Naive thymus-derived CD8-positive, alpha-beta T cell (primary cell): Measurements from ENCODE around the gene TMEM37. TPM values are rescaled to one million over a fixed set of nuclear protein-coding genes. Genes with fewer than 3 reads are reported as not detected.
A peak's percentile ranks its signal among the peaks of the same experiment; 100 is the strongest.

Source experiments
- ATAC-seq, 2 donors: fragments of 150-1000 bp; cut with Tn5 transposase in 1 of 2; sonication (Bioruptor Pico), chemical (Tn5 transposase) in 1 of 2; 1 replicate in 1 of 2; 2 replicates in 1 of 2; pipeline ENCODE4 v1.10.0; 2021; ENCODE audit warnings: mild to moderate bottlenecking in 2 of 2, moderate library complexity in 2 of 2
- POLR2A ChIA-PET: fragments of 350-600 bp; sonication (Branson Sonifier 250); formaldehyde crosslinking; loops from one replicate; lab custom pipeline; 2021; ENCODE audit warnings: antibody characterized with exemption; lab: Charles Lee
- DNase-seq, 10 donors: peaks; one replicate each; pipeline versions ENCODE4 v3.0.0 to v3.0.0-alpha.2; 2020 to 2022
- H3K27ac Mint-ChIP-seq, 10 donors: one replicate each; pipeline ENCODE4 v1.8.0; 2020 to 2022; ENCODE audit warnings: mild to moderate bottlenecking in 10 of 10, mixed read lengths in 10 of 10, moderate library complexity in 4 of 10, inconsistent platforms in 1 of 10
- H3K27me3 Mint-ChIP-seq, 5 donors: one replicate each; pipeline ENCODE4 v1.8.0; 2021 to 2022; ENCODE audit warnings: mixed read lengths in 5 of 5
- H3K36me3 Mint-ChIP-seq, 3 donors: one replicate each; pipeline ENCODE4 v1.8.0; 2020 to 2022; ENCODE audit warnings: mixed read lengths in 3 of 3, mild to moderate bottlenecking in 2 of 3, inconsistent platforms in 1 of 3
- H3K4me1 Mint-ChIP-seq, 4 donors: one replicate each; pipeline ENCODE4 v1.8.0; 2021 to 2022; ENCODE audit warnings: mixed read lengths in 4 of 4
- H3K4me3 Mint-ChIP-seq, 10 donors: one replicate each; pipeline ENCODE4 v1.8.0; 2020 to 2022; ENCODE audit warnings: mild to moderate bottlenecking in 10 of 10, mixed read lengths in 10 of 10, moderate library complexity in 6 of 10, inconsistent platforms in 1 of 10
- H3K9me3 Mint-ChIP-seq, 9 donors: one replicate each; pipeline ENCODE4 v1.8.0; 2020 to 2022; ENCODE audit warnings: mixed read lengths in 9 of 9, mild to moderate bottlenecking in 3 of 9, inconsistent platforms in 1 of 9, moderate library complexity in 1 of 9
- polyA plus RNA-seq, 3 donors: library from polyadenylated mRNA; unstranded; fragments of 300-500 nt; fragmentation: Illumina TruSeq; gene quantifications; one replicate each; pipeline ENCODE4 v1.2.3, GENCODE V29; 2021
- total RNA-seq, 8 experiments: library from RNA in 2 of 8; stranded (reverse) in 2 of 8; gene quantifications; one replicate each; pipeline ENCODE4 v1.2.3 and lab custom pipeline; 2021 to 2026

Gene TMEM37
- total and polyA plus RNA-seq, 5 experiments from 2014 or later, result 0.36 TPM; not detected in 4

- POLR2A ChIA-PET, result no interaction called here
Observed at GRCh38 chr2:119438726-119439284, 7.2 kb downstream of the TMEM37 start.

GRCh38 chr2:119439574-119440500 lies 8.2 kb downstream of the TMEM37 start:
- H3K4me3 Mint-ChIP-seq, result no peak overlapping the region
- H3K27me3 Mint-ChIP-seq, result peaks cover 0 to 18% (median 8%) of the 10 kb centered on the region in 5 donors
- POLR2A ChIA-PET, result no interaction called here
- DNase-seq (peak in 1 of 10 donors; percentile 45), ATAC-seq (no peak)
- H3K4me1 Mint-ChIP-seq, result no peaks in the 10 kb centered on the region
- peaks cover 0 to 1% (median 0%) of the 10 kb centered on the region in 9 donors for H3K9me3 Mint-ChIP-seq
- peak overlapping the region in 2 of 10 donors; percentile 57 for H3K27ac Mint-ChIP-seq
- H3K36me3 Mint-ChIP-seq, result no peaks in the 10 kb centered on the region

More at GRCh38 chr2:119438726-119439284, 7.2 kb downstream of the TMEM37 start:
- Mint-ChIP-seq H3K36me3 (no peaks in the 10 kb centered on the region), H3K27ac (no peak overlapping the region), H3K4me1 (no peaks in the 10 kb centered on the region), H3K9me3 (peaks cover 0 to 1% (median 0%) of the 10 kb centered on the region in 9 donors), H3K4me3 (no peak overlapping the region), H3K27me3 (peaks cover 0 to 24% (median 15%) of the 10 kb centered on the region in 5 donors)
- ATAC-seq (no peak), DNase-seq (peak in 1 of 10 donors; percentile 19)

GRCh38 chr2:119440501-119440870 lies 8.8 kb downstream of the TMEM37 start:
- Mint-ChIP-seq H3K27me3 (peaks cover 0 to 16% (median 5%) of the 10 kb centered on the region in 5 donors), H3K36me3 (no peaks in the 10 kb centered on the region), H3K4me1 (no peaks in the 10 kb centered on the region), H3K27ac (peak overlapping the region in 1 of 10 donors; percentile 18), H3K9me3 (peaks cover 0 to 1% (median 0%) of the 10 kb centered on the region in 9 donors), H3K4me3 (no peak overlapping the region)
- no peak for ATAC-seq
- peak in 1 of 10 donors; percentile 9 for DNase-seq
- POLR2A ChIA-PET, result no interaction called here

- H3K27me3 Mint-ChIP-seq, result peaks cover 0 to 12% (median 2%) of the 10 kb centered on the region in 5 donors
- DNase-seq (peak in 1 of 10 donors; percentile 28), ATAC-seq (no peak)
- H3K4me1 Mint-ChIP-seq, result no peaks in the 10 kb centered on the region
- H3K9me3 Mint-ChIP-seq, result peaks cover 0 to 1% (median 0%) of the 10 kb centered on the region in 9 donors
- POLR2A ChIA-PET, result no interaction called here
- H3K4me3 Mint-ChIP-seq, result no peak overlapping the region
- H3K27ac Mint-ChIP-seq, result no peak overlapping the region
- no peaks in the 10 kb centered on the region for H3K36me3 Mint-ChIP-seq
Observed at GRCh38 chr2:119440873-119441272, 9.2 kb downstream of the TMEM37 start.

- H3K36me3 Mint-ChIP-seq, result no peaks in the 10 kb centered on the region
- POLR2A ChIA-PET, result no interaction called here
- ATAC-seq, result no peak
- H3K9me3 Mint-ChIP-seq, result no peaks in the 10 kb centered on the region
- peak overlapping the region in 1 of 10 donors; percentile 3 for H3K27ac Mint-ChIP-seq
- H3K4me3 Mint-ChIP-seq, result no peak overlapping the region
- peaks cover 1 to 10% (median 3%) of the 10 kb centered on the region in 5 donors for H3K27me3 Mint-ChIP-seq
- no peaks in the 10 kb centered on the region for H3K4me1 Mint-ChIP-seq
- DNase-seq, result peak in 1 of 10 donors; percentile 55
Observed at GRCh38 chr2:119441376-119442225, 9.9 kb downstream of the TMEM37 start.

- Mint-ChIP-seq H3K4me1 (no peaks in the 10 kb centered on the region), H3K9me3 (no peaks in the 10 kb centered on the region), H3K4me3 (no peak overlapping the region), H3K27me3 (peaks cover 1 to 15% (median 7%) of the 10 kb centered on the region in 5 donors), H3K36me3 (no peaks in the 10 kb centered on the region), H3K27ac (no peak overlapping the region)
- DNase-seq (peak in 1 of 10 donors; percentile 38), ATAC-seq (no peak)
- POLR2A ChIA-PET, result no interaction called here
Observed at GRCh38 chr2:119442226-119442619, 10.6 kb downstream of the TMEM37 start.

GRCh38 chr2:119442850-119443249 lies 11.2 kb downstream of the TMEM37 start:
- peak in 1 of 10 donors; percentile 31 for DNase-seq
- H3K9me3 Mint-ChIP-seq, result no peaks in the 10 kb centered on the region
- POLR2A ChIA-PET, result no interaction called here
- peaks cover 1 to 15% (median 7%) of the 10 kb centered on the region in 5 donors for H3K27me3 Mint-ChIP-seq
- no peak overlapping the region for H3K4me3 Mint-ChIP-seq
- H3K36me3 Mint-ChIP-seq, result no peaks in the 10 kb centered on the region
- ATAC-seq, result no peak
- no peak overlapping the region for H3K27ac Mint-ChIP-seq
- H3K4me1 Mint-ChIP-seq, result no peaks in the 10 kb centered on the region

GRCh38 chr2:119446037-119446436 lies 14.4 kb downstream of the TMEM37 start:
- no peaks in the 10 kb centered on the region for H3K4me1 Mint-ChIP-seq
- H3K4me3 Mint-ChIP-seq, result no peak overlapping the region
- POLR2A ChIA-PET, result no interaction called here
- no peak overlapping the region for H3K27ac Mint-ChIP-seq
- H3K27me3 Mint-ChIP-seq, result peaks cover 9 to 38% (median 14%) of the 10 kb centered on the region in 5 donors
- ATAC-seq, result no peak
- DNase-seq, result no peak
- H3K36me3 Mint-ChIP-seq, result no peaks in the 10 kb centered on the region
- no peaks in the 10 kb centered on the region for H3K9me3 Mint-ChIP-seq

GRCh38 chr2:119448427-119449141 lies 16.9 kb downstream of the TMEM37 start:
- Mint-ChIP-seq H3K36me3 (no peaks in the 10 kb centered on the region), H3K27me3 (peaks cover 12 to 62% (median 27%) of the 10 kb centered on the region in 5 donors), H3K4me3 (no peak overlapping the region), H3K9me3 (no peaks in the 10 kb centered on the region), H3K27ac (no peak overlapping the region), H3K4me1 (no peaks in the 10 kb centered on the region)
- ATAC-seq (no peak), DNase-seq (peak in 1 of 10 donors; percentile 24)
- POLR2A ChIA-PET, result no interaction called here

GRCh38 chr2:119449521-119449920 lies 17.9 kb downstream of the TMEM37 start:
- Mint-ChIP-seq H3K9me3 (no peaks in the 10 kb centered on the region), H3K36me3 (no peaks in the 10 kb centered on the region), H3K4me1 (no peaks in the 10 kb centered on the region), H3K4me3 (no peak overlapping the region), H3K27ac (no peak overlapping the region), H3K27me3 (peaks cover 12 to 63% (median 27%) of the 10 kb centered on the region in 5 donors)
- peak in 1 of 10 donors; percentile 22 for DNase-seq
- POLR2A ChIA-PET, result no interaction called here
- ATAC-seq, result no peak

- H3K36me3 Mint-ChIP-seq, result no peaks in the 10 kb centered on the region
- no peaks in the 10 kb centered on the region for H3K4me1 Mint-ChIP-seq
- POLR2A ChIA-PET, result no interaction called here
- no peak overlapping the region for H3K27ac Mint-ChIP-seq
- H3K27me3 Mint-ChIP-seq, result peaks cover 19 to 61% (median 29%) of the 10 kb centered on the region in 5 donors
- ATAC-seq (no peak), DNase-seq (no peak)
- H3K9me3 Mint-ChIP-seq, result no peaks in the 10 kb centered on the region
- H3K4me3 Mint-ChIP-seq, result no peak overlapping the region
Observed at GRCh38 chr2:119451336-119452050, 19.8 kb downstream of the TMEM37 start.
